Measurements from ENCODE around the gene TTC5.
"Not testable (repeated sequence)": the region's sequence is repeated elsewhere in the genome, so short reads cannot be mapped to it uniquely, and the experiment has no call there.

Gene TTC5

GRCh38 chr14:20331053-20331613 lies 25.4 kb upstream of the TTC5 start:
- no peak for TF ChIP-seq ZNF274 (IDR thresholded peaks at IDR 0.05; ENCODE audit: low read depth, low read length)
- H3K4me3 ChIP-seq (ENCODE audit: low read length), result peak overlapping the region; percentile 31; the same call in 1 of the 2 replicates

DNA sequence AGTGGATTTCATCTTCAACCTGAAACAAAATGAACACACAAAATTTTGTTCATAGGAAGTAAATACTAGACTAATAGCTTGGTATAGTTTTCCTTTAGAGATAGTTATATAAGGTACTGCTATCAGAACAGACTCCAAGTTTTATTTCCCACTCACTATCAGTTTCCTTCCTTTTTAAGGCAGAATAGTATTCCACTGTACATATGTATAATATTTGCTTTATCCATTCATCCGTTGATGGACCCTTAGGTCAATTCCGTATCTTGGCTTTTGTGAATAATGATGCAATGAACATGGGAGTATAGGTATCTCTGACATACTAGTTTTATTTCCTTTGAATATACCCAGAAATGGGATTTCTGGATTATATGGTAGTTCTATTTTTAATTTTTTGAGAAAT lies 23.6 kb upstream of the TTC5 start:
- no peak for TF ChIP-seq ZNF274 (IDR thresholded peaks at IDR 0.05; ENCODE audit: low read depth, low read length)
- H3K4me3 ChIP-seq (ENCODE audit: low read length), result no peak overlapping the region

DNA sequence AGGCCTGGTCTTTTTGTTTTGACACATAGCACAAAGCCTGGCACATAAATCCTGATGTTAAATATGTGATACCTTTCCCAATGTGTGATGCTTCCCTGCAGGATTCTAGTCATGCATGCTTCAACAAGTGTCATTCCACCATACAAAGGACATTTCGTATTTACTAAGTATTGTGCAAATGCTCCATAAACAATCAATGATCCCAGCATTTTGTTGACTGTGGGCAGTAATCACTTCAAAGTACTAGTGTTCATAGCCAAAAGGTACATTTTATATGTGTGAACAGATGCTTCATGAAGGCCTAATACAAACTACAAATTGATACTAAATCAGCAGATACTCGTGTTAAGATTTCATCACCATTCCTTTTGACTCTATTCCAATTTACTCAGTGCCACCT lies 23.0 kb upstream of the TTC5 start:
- no peak overlapping the region for H3K4me3 ChIP-seq (ENCODE audit: low read length)
- TF ChIP-seq ZNF274 (IDR thresholded peaks at IDR 0.05; ENCODE audit: low read depth, low read length), result no peak

- TF ChIP-seq ZNF274 (IDR thresholded peaks at IDR 0.05; ENCODE audit: low read depth, low read length), result no peak
- no peak overlapping the region for H3K4me3 ChIP-seq (ENCODE audit: low read length)
These were observed 21.5 kb upstream of the TTC5 start for GRCh38 chr14:20327005-20327869.

- no peak for TF ChIP-seq ZNF274 (IDR thresholded peaks at IDR 0.05; ENCODE audit: low read depth, low read length)
- H3K4me3 ChIP-seq (ENCODE audit: low read length), result no peak overlapping the region
These were observed 12.0 kb upstream of the TTC5 start for GRCh38 chr14:20317720-20318119.

- H3K4me3 ChIP-seq (ENCODE audit: low read length), result no peak overlapping the region
- no peak for TF ChIP-seq ZNF274 (IDR thresholded peaks at IDR 0.05; ENCODE audit: low read depth, low read length)
These were observed 8.3 kb upstream of the TTC5 start for GRCh38 chr14:20314026-20314425.

GRCh38 chr14:20306079-20306423 lies 300 bp upstream of the TTC5 start:
- H3K4me3 ChIP-seq (ENCODE audit: low read length), result no peak overlapping the region; the same call in 1 of the 2 replicates
- no peak for TF ChIP-seq ZNF274 (IDR thresholded peaks at IDR 0.05; ENCODE audit: low read depth, low read length)

GRCh38 chr14:20302042-20302755 lies 3.6 kb downstream of the TTC5 start:
- no peak for TF ChIP-seq ZNF274 (IDR thresholded peaks at IDR 0.05; ENCODE audit: low read depth, low read length)
- no peak overlapping the region for H3K4me3 ChIP-seq (ENCODE audit: low read length)

- TF ChIP-seq ZNF274 (IDR thresholded peaks at IDR 0.05; ENCODE audit: low read depth, low read length), result no peak
- H3K4me3 ChIP-seq (ENCODE audit: low read length), result no peak overlapping the region
These were observed 10.7 kb downstream of the TTC5 start for GRCh38 chr14:20295067-20295466.

DNA sequence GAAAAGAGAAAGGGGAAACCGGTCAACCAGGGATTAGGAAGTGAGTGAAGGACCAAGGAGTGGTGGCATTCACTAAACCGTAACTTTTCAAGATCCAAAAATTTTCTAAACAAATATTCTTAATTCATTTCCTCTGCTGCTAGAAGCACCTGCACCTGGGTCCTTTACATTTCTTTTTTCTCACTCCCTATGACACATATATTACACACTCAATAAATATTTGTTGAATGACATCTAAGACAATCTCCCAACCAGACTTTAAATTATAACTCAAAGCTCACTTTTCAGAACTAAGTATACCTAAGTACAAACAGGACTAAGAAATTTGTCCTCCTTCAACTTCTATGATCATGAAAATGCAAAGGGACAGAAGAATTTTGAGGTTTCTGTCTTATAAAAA lies 11.1 kb downstream of the TTC5 start:
- H3K4me3 ChIP-seq (ENCODE audit: low read length), result no peak overlapping the region

DNA sequence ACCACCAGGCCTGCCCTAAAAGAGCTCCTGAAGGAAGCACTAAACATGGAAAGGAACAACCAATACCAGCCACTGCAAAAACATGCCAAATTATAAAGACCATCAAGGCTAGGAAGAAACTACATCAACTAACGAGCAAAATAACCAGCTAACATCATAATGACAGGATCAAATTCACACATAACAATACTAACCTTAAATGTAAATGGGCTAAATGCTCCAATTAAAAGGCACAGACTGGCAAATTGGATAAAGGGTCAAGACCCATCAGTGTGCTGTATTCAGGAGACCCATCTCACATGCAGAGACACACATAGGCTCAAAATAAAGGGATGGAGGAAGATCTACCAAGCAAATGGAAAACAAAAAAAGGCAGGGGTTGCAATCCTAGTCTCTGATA lies 23.8 kb downstream of the TTC5 start:
- H3K4me3 ChIP-seq (ENCODE audit: low read length), result not testable (repeated sequence)

More for the DNA sequence above, 11.1 kb downstream of the TTC5 start:
- TF ChIP-seq ZNF274 (IDR thresholded peaks at IDR 0.05; ENCODE audit: low read depth, low read length), result no peak

- not testable (repeated sequence) for H3K4me3 ChIP-seq (ENCODE audit: low read length)
These were observed 25.5 kb downstream of the TTC5 start for GRCh38 chr14:20280265-20280664.

- no peak overlapping the region for H3K4me3 ChIP-seq (ENCODE audit: low read length)
- no peak for TF ChIP-seq ZNF274 (IDR thresholded peaks at IDR 0.05; ENCODE audit: low read depth, low read length)
These were observed 27.3 kb downstream of the TTC5 start for GRCh38 chr14:20278414-20278813.

GRCh38 chr14:20277409-20277808 lies 28.3 kb downstream of the TTC5 start:
- no peak overlapping the region for H3K4me3 ChIP-seq (ENCODE audit: low read length)
- TF ChIP-seq ZNF274 (IDR thresholded peaks at IDR 0.05; ENCODE audit: low read depth, low read length), result no peak

GRCh38 chr14:20274062-20274461 lies 31.7 kb downstream of the TTC5 start:
- TF ChIP-seq ZNF274 (IDR thresholded peaks at IDR 0.05; ENCODE audit: low read depth, low read length), result no peak
- H3K4me3 ChIP-seq (ENCODE audit: low read length), result no peak overlapping the region

DNA sequence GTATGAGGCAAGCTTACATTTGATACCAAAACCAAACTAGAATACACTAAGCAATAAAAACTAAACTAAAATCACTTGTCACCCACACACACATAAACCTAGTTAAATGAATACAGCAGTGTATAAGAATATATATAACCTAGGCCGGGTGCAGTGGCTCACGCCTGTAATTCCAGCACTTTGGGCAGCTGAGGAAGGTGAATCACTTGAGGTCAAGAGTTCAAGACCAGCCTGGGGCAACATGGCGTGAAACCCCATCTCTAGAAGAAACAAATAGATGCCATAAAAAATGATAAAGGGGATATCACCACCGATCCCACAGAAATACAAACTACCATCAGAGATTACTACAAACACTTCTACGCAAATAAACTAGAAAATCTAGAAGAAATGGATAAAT lies 41.4 kb downstream of the TTC5 start:
- H3K4me3 ChIP-seq (ENCODE audit: low read length), result not testable (repeated sequence)

Measured in GM08714 (cell line).